Daoy (cell line): ENCODE measurements around the gene RNF20. TPM values are rescaled to one million over a fixed set of nuclear protein-coding genes. Genes with fewer than 3 reads are reported as not detected.
"Not testable (repeated sequence)": the region's sequence is repeated elsewhere in the genome, so short reads cannot be mapped to it uniquely, and the experiment has no call there.

Experiments used
- DNase-seq: peaks from one replicate; pipeline ENCODE4 v3.0.0-alpha.2; 2015; ENCODE audit warnings: low read depth
- total RNA-seq: library from RNA; depleted of rRNA; stranded (reverse); fragments of >200 nt; shearing (Covaris generic); gene quantifications from 2 replicates; pipeline ENCODE4 v1.2.3, GENCODE V29; 2014

The RNF20 gene
- total RNA-seq, 1 experiment from 2014 or later, result 65.3 TPM

GRCh38 chr9:101530076-101530711 lies 3.5 kb upstream of the RNF20 start:
- DNase-seq, result peak; percentile 77

- no peak for DNase-seq
Observed at GRCh38 chr9:101536351-101536750, 2.7 kb downstream of the RNF20 start.

- DNase-seq, result peak; percentile 9
Observed at GRCh38 chr9:101536938-101537337, 3.3 kb downstream of the RNF20 start.

GRCh38 chr9:101540069-101540468 lies 6.4 kb downstream of the RNF20 start:
- no peak for DNase-seq

- no peak for DNase-seq
Observed at GRCh38 chr9:101543098-101543735, 9.6 kb downstream of the RNF20 start.

- DNase-seq, result not testable (repeated sequence)
Observed at GRCh38 chr9:101549472-101550098, 15.9 kb downstream of the RNF20 start.

GRCh38 chr9:101561740-101562139 lies 28.1 kb downstream of the RNF20 start:
- no peak for DNase-seq

- DNase-seq, result no peak
Observed at GRCh38 chr9:101562966-101563365, 29.3 kb downstream of the RNF20 start.

GRCh38 chr9:101564252-101564651 lies 30.6 kb downstream of the RNF20 start:
- no peak for DNase-seq

GRCh38 chr9:101566904-101567724 lies 33.5 kb downstream of the RNF20 start:
- peak; percentile 29 for DNase-seq

- DNase-seq, result no peak
Observed at GRCh38 chr9:101567725-101568350, 34.2 kb downstream of the RNF20 start.

- DNase-seq, result no peak
Observed at GRCh38 chr9:101569741-101570501, 36.3 kb downstream of the RNF20 start.

GRCh38 chr9:101571114-101571513 lies 37.5 kb downstream of the RNF20 start:
- DNase-seq, result no peak

GRCh38 chr9:101572316-101572715 lies 38.7 kb downstream of the RNF20 start:
- DNase-seq, result no peak

GRCh38 chr9:101574731-101575333 lies 41.2 kb downstream of the RNF20 start:
- DNase-seq, result no peak

- peak; percentile 74 for DNase-seq
Observed at GRCh38 chr9:101578378-101578777, 44.7 kb downstream of the RNF20 start.

- DNase-seq, result no peak
Observed at GRCh38 chr9:101579711-101580545, 46.3 kb downstream of the RNF20 start.

GRCh38 chr9:101582553-101582952 lies 48.9 kb downstream of the RNF20 start:
- DNase-seq, result peak; percentile 14

- no peak for DNase-seq
Observed at GRCh38 chr9:101585740-101586139, 52.1 kb downstream of the RNF20 start.

- DNase-seq, result peak; percentile 16
Observed at GRCh38 chr9:101586651-101587050, 53.0 kb downstream of the RNF20 start.
